ENCODE measurements around the gene SSR3.

SSR3 gene

GRCh38 chr3:156536524-156537316 lies 18.2 kb downstream of the SSR3 start:
- no peak for DNase-seq (ENCODE audit: low read depth)

- DNase-seq (ENCODE audit: low read depth) = no peak
Observed at GRCh38 chr3:156535798-156536197, 19.1 kb downstream of the SSR3 start.

DNA sequence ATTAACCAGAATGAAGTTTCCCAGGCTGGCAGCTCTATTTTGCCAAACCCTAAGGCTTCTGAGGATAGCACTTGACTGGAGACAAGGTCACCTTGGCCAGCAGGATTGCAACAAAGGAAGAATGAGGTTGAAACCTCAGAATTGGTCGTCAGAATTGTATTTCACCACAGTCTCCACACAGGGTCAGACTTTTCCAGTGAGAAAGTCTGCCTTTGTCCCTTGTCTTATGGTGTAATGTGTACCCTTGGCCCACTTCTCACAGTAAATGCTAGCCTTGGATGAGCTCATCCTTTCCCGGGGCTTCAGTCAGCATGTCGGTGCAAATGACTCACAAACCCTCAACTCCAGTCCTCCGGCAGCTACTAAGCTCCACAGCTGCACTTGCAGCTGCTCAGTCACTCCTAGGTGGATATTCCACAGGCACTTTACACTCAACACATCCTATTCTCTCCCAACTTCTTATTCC lies 19.7 kb downstream of the SSR3 start:
- peak; percentile 95 for DNase-seq (ENCODE audit: low read depth)

DNA sequence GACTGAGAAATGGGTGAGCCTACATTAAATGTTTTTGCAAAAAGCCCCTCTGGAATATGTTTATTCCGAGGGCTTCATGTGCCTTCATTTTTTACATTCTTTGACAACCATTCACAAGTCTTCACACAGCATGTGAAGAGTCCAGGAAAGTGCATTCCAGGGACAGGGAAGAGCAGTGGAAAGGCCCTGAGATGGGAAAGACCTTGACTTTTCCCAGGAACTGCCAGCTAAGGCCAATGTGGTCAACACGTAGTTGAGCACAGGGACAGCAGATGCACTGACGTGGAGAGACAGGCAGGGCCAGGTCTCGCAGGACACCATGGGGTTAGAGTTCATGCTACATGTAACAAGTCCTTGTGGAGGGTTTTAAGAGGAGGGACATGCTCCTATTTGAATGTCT lies 21.7 kb downstream of the SSR3 start:
- no peak for DNase-seq (ENCODE audit: low read depth)

- DNase-seq (ENCODE audit: low read depth) = no peak
Observed at GRCh38 chr3:156532730-156533129, 22.2 kb downstream of the SSR3 start.

GRCh38 chr3:156530980-156531379 lies 23.9 kb downstream of the SSR3 start:
- DNase-seq (ENCODE audit: low read depth) = no peak

GRCh38 chr3:156527060-156527459 lies 27.9 kb downstream of the SSR3 start:
- DNase-seq (ENCODE audit: low read depth) = no peak

GRCh38 chr3:156525808-156526207 lies 29.1 kb downstream of the SSR3 start:
- no peak for DNase-seq (ENCODE audit: low read depth)

- no peak for DNase-seq (ENCODE audit: low read depth)
Observed at GRCh38 chr3:156522673-156523072, 32.2 kb downstream of the SSR3 start.

GRCh38 chr3:156519758-156520162 lies 35.2 kb downstream of the SSR3 start:
- DNase-seq (ENCODE audit: low read depth) = no peak

DNA sequence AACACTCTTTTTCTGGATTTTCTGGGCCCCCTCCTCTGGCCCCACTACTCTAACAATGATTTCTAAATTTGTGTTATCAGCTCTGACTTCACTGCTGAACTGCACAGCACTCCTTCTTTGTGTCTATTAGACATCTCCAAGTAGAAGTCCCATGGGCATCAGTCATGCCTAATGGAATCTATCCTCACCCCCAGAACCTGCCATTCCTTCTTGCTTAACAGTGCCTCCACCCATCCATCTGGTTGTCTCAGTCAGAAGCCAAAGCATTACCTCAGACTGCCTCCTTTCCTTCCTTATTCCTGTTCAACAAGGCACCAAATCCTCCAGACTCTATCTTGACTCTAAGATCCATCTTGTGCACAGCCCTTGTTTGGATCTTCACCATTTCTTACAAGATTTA lies 36.2 kb downstream of the SSR3 start:
- no peak for DNase-seq (ENCODE audit: low read depth)

- no peak for DNase-seq (ENCODE audit: low read depth)
Observed at GRCh38 chr3:156516961-156517360, 38.0 kb downstream of the SSR3 start.

DNA sequence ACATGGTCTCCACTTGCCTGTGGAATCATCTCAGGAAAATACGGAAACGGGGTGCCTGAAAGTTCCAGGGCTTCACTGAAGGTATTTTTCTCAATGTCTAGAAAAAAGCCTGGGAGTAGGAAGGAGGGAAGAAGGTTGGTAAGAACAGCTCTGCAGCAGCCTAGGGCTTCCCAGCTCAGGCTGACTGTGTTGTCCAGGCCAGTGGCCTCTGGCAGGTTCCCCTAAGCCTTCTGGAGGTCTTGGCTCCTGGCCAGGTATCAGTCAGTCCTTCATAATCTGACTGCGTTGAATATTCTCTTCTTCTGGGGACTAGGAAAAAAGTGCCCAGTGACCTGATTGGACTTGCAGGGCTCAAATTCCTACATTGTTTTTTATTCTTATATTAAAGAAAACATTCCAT lies 38.6 kb downstream of the SSR3 start:
- DNase-seq (ENCODE audit: low read depth) = no peak

DNA sequence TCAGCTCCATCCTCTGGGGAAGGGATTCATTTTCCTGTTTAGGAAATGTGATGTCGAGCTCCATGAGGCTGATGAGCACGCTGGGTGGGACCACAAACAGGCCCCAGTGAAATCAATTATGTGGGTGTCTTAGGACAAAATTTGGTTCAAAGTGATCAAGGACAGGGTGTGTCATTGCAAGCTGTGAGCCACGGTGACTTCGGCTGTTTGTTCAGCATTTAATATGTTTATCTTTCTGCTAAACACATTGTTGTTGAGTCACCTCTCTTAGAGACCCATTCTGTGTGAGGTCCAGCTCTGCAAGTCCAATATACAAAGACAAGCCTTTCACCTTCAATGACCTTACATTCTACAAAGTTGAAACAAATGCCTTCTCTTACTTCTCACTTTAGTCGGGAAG lies 41.3 kb downstream of the SSR3 start:
- no peak for DNase-seq (ENCODE audit: low read depth)

DNA sequence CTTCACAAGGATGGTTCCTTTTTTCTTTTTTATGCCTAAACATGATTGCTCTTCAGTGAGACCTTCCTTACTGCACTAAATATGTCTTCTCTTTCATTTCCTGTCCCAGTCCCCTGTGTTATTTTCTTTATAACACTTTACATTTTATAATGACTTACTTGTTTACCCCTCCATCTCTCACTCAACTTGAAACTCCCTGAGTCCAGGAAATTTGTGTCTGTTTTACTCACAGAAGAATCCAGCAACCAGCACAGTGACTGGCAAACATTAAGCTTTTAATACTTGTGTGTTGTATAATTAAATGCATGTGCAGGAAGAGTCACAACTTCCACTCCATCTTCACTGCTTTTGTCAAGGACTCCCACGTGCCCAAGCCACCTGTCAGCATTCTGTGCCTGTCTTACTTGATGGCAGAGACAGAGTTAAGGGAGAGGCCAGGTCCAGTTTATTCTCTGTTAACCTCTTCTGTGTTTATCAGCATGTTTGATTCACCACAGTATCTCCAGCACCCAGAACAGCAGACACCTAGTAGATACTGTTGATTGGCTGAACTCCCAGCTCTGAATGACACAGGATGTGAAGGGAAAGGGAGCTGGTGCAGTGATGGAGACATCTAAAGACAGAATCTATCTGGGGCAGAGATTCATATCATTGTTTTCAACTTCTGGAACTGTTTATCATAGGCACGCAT lies 42.8 kb downstream of the SSR3 start:
- DNase-seq (ENCODE audit: low read depth) = no peak

DNA sequence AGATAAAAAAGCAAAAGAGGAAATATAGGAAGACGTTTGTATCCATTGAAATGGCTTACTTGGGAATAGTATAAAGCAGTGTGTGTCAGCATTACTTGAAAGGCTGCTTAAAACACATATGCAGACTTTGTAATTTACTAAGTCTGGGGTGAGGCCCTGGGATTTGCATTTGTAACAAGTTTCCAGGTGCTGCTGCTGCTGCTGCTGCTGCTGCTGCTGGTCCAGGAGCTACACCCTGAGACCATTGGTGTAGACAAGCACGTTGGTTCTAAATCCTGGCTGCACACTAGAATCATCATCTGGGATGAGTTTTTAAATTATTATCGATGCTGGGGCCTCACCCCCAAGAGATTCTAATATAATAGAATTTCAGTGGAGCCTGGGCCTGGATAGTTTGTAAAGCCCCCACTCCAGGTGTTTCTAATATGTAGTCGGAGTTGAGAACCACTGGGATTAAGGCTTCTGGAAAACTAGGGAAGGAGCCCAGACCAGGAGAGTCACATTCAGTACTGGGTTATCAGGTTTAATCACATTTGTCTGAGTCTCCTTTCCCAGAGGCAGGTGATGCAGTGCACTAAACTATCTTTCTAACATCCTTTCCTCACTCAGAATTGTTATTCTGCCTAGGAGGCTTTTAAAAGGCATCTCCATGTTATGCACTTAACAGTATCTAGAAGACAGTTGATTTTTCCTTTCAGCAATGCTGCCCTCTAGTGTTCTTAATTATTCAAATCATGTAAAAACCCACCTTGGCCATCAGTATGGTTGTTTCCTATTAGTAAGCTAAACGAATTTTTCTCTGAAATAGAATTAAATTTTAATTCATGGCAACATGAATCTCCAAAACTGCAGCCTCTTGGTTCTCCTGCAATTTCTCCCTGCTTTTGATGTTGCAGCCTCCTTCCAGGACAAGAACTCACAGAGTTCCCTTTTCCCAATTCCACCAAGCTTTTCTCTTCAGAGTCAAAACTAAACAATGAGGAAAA lies 45.4 kb downstream of the SSR3 start:
- DNase-seq (ENCODE audit: low read depth) = no peak

DNA sequence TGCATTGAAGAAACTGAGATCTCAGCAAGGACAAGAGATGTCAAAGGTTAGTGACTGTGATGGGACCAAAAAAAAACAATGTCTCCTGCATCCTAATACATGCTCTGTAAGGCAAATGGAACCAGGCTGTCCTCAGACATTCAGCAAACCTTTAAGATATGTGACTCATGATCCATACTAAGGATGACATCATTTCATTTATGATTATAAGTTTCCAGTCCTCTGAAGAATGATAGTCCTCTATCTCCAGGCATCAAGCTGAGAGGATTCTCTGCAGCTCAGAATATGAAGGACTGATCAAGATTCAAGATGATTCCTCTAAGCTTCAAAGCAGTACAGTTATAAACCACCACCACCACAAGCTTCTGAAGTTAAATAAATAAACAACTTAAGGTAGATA lies 47.6 kb downstream of the SSR3 start:
- no peak for DNase-seq (ENCODE audit: low read depth)

DNA sequence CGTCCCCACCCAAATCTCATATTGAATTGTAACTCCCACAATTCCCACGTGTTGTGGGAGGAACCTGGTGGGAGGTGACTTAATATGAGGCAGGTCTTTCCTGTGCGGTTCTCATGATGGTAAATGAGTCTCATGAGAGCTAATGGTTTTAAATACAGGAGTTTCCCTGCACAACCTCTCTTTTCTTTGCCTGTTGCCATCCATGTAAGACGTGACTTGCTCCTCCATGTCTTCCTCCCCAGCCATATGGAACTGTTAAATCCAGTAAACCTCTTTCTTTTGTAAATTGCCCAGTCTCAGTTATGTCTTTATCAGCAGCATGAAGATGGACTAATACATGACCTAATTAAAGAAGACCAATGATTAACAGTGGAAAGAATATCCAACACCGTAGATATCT lies 56.6 kb downstream of the SSR3 start:
- DNase-seq (ENCODE audit: low read depth) = no peak

GRCh38 chr3:156497326-156497725 lies 57.6 kb downstream of the SSR3 start:
- no peak for DNase-seq (ENCODE audit: low read depth)

- no peak for DNase-seq (ENCODE audit: low read depth)
Observed at GRCh38 chr3:156495816-156496215, 59.1 kb downstream of the SSR3 start.

- no peak for DNase-seq (ENCODE audit: low read depth)
Observed at GRCh38 chr3:156493887-156494286, 61.0 kb downstream of the SSR3 start.

DNA sequence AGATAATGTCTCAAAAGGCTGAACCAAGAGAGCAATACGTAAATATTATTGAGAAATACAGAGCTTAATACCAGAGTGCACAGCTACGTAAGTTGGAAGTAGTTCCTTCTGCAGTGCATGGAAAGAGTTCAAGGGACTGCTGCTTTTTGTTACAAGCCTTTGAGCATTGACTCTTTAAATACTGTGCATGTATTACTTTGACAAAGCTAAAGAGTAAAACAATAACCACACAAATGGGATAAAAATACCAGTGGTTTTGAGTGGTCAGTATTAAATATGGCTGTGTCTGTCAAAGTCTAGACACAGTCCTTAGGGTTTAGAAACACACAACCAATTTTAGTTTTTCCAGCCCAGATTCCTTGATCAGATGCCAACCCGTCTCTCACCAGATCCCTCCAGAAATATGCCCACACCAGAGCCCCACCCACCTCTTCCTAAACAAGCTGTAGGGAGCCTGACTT lies 62.1 kb downstream of the SSR3 start:
- no peak for DNase-seq (ENCODE audit: low read depth)
